NCI-H1930 (cell line): Measurements from ENCODE around the gene UPF2.

Source experiments
- DNase-seq, 2 experiments: peaks; one replicate each; lab custom pipeline; 2025; lab: John Stamatoyannopoulos, UW

The UPF2 gene

GRCh38 chr10:11884706-11885423, 157.7 kb downstream of the UPF2 start:
- DNase-seq, result no peak

GRCh38 chr10:11882646-11883375, 159.8 kb downstream of the UPF2 start:
- DNase-seq, result no peak

DNA sequence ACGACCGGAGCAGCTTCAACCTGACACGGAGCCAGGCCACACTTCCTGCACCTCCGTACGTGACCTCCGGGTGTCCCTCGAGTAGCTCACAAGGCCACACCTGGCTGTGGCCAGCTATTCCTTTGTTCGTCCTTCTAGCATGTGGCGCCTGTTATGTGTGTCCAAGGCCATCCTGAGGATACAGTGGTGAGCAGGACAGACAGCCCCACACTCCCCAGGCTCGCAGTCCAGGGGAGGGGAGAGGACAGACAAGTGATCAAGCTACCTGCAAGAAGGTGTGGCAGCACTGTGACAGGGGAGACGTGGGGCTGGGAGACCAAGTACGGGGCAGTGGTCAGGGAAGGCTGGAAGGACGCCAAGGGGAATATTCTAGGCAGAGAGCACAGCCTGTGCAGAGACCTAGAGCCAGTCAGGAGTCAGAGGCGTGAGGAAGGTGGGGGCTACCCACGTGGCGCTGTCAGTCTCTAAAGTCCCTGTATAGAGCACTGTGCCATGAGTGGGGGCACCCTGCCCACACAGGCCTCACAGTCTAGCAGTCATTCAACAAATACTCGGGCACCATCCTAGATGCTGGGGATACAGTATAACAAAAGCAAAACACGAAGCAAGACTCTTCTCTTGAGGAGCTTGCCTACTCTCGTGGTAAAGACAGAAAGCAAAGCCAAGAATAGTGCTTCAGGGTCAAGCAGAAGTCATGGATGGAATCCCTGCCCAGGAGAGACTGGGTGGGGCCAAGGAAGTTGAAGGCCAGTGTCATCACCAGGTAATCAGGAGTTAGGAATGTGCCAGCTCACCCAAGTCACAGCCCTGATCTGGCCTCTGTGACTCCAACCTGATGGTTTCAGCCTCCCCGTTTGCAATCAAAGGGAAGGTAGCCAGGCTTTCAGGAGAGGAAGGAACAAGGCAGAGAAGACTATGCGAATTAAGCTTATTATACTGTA, 160.9 kb downstream of the UPF2 start:
- DNase-seq, result no peak

- DNase-seq, result no peak
These were observed 161.6 kb downstream of the UPF2 start for GRCh38 chr10:11881030-11881476.

- no peak for DNase-seq
These were observed 162.2 kb downstream of the UPF2 start for GRCh38 chr10:11880151-11881029.

- no peak for DNase-seq
These were observed 163.1 kb downstream of the UPF2 start for GRCh38 chr10:11879387-11880094.

- DNase-seq, result no peak
These were observed 163.8 kb downstream of the UPF2 start for GRCh38 chr10:11878776-11879175.

DNA sequence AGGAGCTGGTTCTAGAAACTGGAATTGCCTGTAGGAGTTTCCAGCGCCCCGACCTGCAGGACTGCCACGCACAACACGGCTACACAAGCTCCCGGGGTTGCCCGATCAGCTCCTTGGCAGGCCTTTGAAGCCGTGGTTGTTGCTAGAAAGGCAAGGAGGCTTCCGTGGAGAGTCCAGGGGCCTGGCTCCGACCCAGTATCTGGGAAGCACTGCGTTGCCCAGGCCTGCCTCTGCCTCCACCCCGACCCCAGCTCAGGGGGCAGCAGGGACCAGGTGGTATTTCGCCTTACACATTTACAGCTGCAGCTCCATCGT, 165.1 kb downstream of the UPF2 start:
- no peak for DNase-seq

DNA sequence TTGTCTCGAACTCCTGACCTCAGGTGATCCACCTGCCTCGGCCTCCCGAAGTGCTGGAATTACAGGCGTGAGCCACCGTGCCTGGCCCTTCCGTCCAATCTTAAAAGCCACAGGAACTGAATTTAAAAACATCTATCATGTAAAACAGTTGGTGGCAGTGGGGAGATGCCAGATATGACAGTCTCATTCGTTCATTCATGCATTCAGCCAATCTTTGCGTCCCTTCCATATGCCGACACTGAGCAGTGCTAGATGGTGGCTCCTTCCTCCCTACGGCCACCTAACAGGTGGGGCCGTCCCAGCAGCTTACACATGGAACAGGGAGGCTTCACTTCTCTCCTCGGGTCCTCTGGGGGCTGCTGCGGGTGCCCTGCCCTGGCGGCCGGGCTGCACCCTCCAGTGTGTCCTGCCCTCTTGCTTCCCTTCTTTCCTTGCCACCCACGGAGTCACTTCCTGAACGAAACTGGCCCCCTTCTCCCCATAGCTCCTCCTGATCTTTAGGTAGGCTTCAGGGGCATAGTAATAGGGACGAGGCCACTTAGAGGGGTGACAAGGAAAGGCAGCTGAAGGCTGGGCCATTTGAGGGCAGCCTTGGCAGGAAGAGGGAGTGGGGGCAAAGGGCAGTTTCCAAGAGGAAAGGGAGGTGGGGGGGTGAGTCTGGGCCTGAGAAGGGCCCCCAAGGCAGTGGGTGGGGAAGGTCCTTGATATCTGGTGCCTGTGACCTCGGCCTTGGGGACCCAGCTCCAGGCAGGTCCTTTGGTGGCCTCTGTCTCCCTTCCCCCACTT, 165.6 kb downstream of the UPF2 start:
- no peak for DNase-seq

- no peak for DNase-seq
These were observed 166.3 kb downstream of the UPF2 start for GRCh38 chr10:11876324-11876723.

GRCh38 chr10:11875494-11876281, 166.9 kb downstream of the UPF2 start:
- no peak for DNase-seq

GRCh38 chr10:11874568-11875493, 167.8 kb downstream of the UPF2 start:
- no peak for DNase-seq

GRCh38 chr10:11871466-11871865, 171.1 kb downstream of the UPF2 start:
- DNase-seq, result no peak

DNA sequence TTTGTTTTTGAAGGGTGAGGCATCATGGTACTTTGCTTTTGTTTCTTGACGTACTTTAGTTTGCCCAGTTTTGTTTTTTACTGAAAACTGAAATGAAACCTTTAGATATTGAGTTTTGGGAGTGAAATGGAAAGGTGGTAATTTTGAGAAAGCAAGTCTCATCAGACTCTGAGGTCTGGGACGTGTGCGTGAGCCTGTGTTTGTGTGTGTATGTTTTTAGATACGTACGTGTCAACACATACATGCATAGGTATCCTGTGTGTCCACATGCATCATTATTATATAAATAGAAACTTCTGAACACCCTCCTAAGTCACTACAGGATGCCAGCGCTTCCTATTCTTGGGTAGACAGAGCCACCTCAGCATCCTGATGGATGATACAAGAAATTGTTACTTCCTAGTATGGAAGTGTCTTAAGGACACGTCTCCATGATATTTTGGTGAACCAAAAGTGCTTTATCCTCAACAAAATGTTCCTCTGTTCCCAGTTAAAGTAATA, 171.7 kb downstream of the UPF2 start:
- no peak for DNase-seq

DNA sequence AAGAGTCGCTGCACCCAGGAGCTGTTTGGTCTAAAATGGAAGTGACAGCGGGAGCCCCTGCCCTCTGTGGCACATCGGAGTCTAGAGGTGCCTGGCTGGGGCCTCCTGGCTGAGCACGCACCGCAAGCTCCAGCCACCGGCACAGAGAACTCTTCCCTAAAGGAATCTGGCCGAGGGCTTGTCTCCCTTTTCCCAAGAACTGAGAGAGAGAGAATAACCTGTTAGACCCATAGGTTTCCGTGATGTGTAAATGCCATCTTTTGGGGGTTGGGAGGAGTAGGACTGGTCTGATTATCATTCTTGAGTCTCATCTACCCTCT, 172.2 kb downstream of the UPF2 start:
- DNase-seq, result no peak
